Testis (tissue), 2 donors: ENCODE data around the gene KIR2DL1.

Source experiments
- CTCF ChIP-seq, 3 experiments: fragments of 450-650 bp in 2 of 3; fragments of 200-600 bp in 1 of 3; sonication (generic) in 1 of 3; IDR thresholded peaks; one replicate each; pipeline ENCODE4 v1.5.1; 2016 to 2019; ENCODE audit warnings: antibody characterized with exemption in 3 of 3, mild to moderate bottlenecking in 2 of 3, moderate library complexity in 1 of 3
- POLR2A ChIP-seq: fragments of 450-650 bp; IDR thresholded peaks from one replicate; pipeline ENCODE4 v1.6.1; 2017; ENCODE audit warnings: antibody characterized with exemption, mild to moderate bottlenecking, moderate library complexity

GRCh38 chr19:54806516-54806838, 36.9 kb downstream of the KIR2DL1 start:
- TF ChIP-seq CTCF (IDR thresholded peaks at IDR 0.05) (no peak), POLR2A (no peak)
